GM23248 (cell line): ENCODE results near the gene BRAT1.

ENCODE experiments used
- EZH2 ChIP-seq: fragments of 200-600 bp; sonication (generic); IDR thresholded peaks from 2 replicates; pipeline ENCODE4 v1.6.1; 2018; ENCODE audit warnings: antibody characterized with exemption, mild to moderate bottlenecking; ENCODE audit not compliant: insufficient read depth, poor library complexity, severe bottlenecking
- EZH2phosphoT487 ChIP-seq: fragments of 200-600 bp; sonication (generic); IDR thresholded peaks from 2 replicates; pipeline ENCODE4 v1.6.1; 2018; ENCODE audit warnings: antibody characterized with exemption, moderate library complexity, mild to moderate bottlenecking, low read depth; ENCODE audit not compliant: insufficient read depth

GRCh38 chr7:2499181-2499580 lies 56.1 kb downstream of the BRAT1 start:
- TF ChIP-seq EZH2, result no peak
- TF ChIP-seq EZH2phosphoT487, result no peak
